ENCODE data around the gene KAT8.
A peak's percentile ranks its signal among the peaks of the same experiment; 100 is the strongest.

DNA sequence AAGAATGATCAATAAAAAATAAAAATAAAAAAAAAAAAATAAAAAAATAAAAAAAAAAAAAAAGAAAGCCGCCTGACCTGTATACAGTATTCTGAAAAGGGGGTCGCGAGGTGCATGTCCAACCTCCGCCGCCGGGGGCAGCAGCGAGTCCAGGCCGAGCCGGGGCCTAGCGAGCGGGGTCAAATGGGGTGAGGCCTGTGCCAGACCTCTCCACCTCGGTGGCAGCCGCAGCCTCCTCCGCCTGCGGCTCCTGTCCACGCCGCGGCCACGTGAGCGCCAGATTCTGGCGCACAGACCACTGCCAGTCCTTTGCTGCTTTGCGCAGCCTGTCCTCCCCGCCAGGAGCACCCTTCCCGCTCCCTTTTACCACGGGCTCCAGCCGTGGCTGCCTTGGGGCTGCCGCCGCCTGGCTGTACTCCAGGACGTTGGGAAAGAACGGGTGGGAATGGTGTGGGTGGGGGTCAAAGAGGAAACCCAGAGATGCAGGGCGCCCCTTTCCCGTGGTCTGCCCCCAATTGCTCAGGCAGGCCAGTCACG, 11.7 kb upstream of the KAT8 start:
- TF ChIP-seq, protein P1, sequence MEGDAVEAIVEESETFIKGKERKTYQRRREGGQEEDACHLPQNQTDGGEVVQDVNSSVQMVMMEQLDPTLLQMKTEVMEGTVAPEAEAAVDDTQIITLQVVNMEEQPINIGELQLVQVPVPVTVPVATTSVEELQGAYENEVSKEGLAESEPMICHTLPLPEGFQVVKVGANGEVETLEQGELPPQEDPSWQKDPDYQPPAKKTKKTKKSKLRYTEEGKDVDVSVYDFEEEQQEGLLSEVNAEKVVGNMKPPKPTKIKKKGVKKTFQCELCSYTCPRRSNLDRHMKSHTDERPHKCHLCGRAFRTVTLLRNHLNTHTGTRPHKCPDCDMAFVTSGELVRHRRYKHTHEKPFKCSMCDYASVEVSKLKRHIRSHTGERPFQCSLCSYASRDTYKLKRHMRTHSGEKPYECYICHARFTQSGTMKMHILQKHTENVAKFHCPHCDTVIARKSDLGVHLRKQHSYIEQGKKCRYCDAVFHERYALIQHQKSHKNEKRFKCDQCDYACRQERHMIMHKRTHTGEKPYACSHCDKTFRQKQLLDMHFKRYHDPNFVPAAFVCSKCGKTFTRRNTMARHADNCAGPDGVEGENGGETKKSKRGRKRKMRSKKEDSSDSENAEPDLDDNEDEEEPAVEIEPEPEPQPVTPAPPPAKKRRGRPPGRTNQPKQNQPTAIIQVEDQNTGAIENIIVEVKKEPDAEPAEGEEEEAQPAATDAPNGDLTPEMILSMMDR (conservative IDR thresholded peaks at IDR 0.05; ENCODE audit: low read depth, low read length) = peak; percentile 53; the same call in 1 of the 2 replicates
- TF ChIP-seq EZH2phosphoT487 (IDR thresholded peaks at IDR 0.05; ENCODE audit: borderline replicate concordance, low read length) (no peak), EZH2 (IDR thresholded peaks at IDR 0.05; ENCODE audit: low read length, unreplicated experiment) (no peak)

All from PC-3 (cell line).